HG03097 (cell line): ENCODE measurements around the gene KCNMB2.
"Not testable (repeated sequence)": the region's sequence is repeated elsewhere in the genome, so short reads cannot be mapped to it uniquely, and the experiment has no call there.

ENCODE experiments used
- ATAC-seq: cut with Tn5 transposase; IDR thresholded peaks from one replicate; pipeline ENCODE4 v1.9.1; 2021; ENCODE audit not compliant: unreplicated experiment, low FRiP score

KCNMB2 gene

GRCh38 chr3:178745861-178746655 lies 209.8 kb downstream of the KCNMB2 start:
- ATAC-seq, result not testable (repeated sequence)

GRCh38 chr3:178748874-178749273 lies 212.6 kb downstream of the KCNMB2 start:
- no peak for ATAC-seq

DNA sequence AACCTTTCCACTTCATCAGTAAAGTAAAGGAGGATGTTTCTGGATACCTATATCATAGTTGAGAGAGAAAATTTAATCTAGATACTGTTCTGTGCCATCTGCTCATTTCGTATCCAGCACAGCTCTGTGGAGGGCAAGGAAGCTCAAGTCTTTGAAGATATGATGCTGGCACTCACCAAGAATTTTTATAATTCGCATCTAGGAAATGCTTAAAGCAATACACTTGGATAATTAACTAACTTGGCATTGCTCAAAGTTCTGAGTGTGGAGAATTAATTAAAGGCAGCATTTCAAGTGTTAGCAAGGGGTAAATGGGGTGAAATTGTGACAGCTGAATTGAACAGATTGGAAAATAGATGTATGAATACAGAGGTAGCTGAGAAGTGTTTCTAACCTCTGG lies 213.2 kb downstream of the KCNMB2 start:
- no peak for ATAC-seq

- ATAC-seq, result no peak
Observed at GRCh38 chr3:178750639-178751300, 214.5 kb downstream of the KCNMB2 start.

GRCh38 chr3:178752843-178753242 lies 216.6 kb downstream of the KCNMB2 start:
- no peak for ATAC-seq

- ATAC-seq, result no peak
Observed at GRCh38 chr3:178754852-178755510, 218.7 kb downstream of the KCNMB2 start.

DNA sequence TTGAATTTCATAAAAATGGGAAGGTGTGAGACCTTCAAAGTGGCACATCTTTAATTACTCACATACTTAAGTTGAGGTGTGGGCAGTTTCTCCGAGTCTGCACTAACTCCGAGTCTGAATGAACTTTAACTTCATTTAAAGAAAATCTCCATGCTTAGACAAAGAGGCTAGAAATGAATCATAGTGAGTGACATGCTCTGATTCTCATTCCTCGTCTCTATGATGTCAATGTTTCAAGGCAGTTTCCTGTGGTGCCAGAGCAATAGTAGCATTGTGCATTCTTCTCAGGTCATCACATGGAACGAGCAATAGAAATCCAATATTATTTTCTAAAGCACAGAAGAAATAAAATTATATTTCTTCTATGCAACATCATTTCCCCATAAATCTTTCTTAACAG lies 224.8 kb downstream of the KCNMB2 start:
- no peak for ATAC-seq

GRCh38 chr3:178761461-178761860 lies 225.2 kb downstream of the KCNMB2 start:
- ATAC-seq, result no peak

- ATAC-seq, result no peak
Observed at GRCh38 chr3:178762385-178762784, 226.1 kb downstream of the KCNMB2 start.

GRCh38 chr3:178765472-178765871 lies 229.2 kb downstream of the KCNMB2 start:
- no peak for ATAC-seq

DNA sequence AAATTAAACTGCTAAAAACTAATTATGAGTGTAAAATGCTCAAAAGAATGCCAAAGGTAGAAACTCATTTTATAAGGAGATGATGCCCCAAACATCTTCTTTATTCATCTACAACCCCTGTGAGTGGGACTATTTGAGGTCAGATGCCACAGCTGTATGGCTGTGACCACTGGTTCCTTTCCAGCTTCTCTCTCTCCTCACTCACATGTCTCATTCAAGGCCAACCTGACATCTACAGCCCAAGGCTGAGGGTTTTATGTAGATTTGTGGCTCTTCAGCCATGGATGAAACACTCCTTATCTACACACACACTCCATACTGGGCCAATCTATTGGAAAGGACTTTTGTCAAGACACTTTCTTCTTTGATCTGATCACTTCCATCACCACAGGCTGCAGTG lies 231.3 kb downstream of the KCNMB2 start:
- no peak for ATAC-seq

DNA sequence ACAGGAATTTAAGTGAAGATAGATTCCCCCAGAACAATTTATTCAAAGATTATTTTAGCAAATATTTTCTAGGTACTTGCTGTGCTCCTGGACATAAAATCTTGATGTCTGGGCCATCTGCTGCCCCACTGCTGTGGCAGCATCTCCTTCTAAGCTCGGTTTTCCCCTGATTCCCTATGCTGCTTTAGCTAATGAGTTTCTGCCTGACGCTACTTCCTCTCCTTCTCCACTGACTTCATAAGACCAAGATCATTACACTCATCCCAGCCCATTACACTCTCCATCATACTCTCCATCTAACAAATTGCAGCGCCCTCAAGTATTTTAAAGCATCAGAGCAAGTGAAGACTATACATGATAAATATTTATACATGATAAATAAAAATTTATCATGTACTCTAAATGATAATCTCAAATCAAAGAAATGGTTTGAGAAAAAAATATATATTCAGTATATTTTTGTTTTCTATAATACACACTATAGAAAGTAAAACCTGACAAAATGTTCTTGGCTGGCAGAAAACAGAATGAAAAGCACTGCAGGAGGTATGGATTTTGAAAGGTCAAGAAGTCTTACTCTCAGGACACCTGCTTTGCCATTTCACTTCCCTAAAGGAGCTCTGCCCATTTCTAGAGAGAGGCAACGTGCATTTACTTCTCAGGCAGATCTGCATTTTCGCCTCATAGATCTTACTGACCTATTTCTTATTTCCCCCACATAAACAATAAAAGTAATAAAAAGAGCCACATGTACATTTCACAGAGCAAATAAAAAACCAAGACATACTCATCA lies 232.0 kb downstream of the KCNMB2 start:
- ATAC-seq, result no peak

DNA sequence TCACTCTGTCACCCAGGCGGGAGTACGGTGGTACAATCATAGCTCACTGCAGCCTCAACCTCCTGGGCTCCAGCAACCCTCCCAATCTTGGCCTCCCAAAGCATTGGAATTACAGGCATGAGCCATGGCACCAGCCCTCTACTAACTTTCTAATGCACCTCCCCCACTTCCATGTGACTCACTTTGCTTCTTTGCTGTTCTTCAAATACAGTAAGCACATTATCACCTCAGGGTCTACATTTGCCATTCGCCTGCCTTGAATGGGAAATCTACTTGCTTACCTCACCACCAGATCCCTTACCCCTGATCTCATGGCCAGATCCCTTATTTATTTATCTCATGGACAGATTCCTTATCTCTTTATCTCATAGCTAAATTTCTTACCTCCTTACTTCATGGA lies 235.3 kb downstream of the KCNMB2 start:
- no peak for ATAC-seq

- no peak for ATAC-seq
Observed at GRCh38 chr3:178772746-178773145, 236.5 kb downstream of the KCNMB2 start.

DNA sequence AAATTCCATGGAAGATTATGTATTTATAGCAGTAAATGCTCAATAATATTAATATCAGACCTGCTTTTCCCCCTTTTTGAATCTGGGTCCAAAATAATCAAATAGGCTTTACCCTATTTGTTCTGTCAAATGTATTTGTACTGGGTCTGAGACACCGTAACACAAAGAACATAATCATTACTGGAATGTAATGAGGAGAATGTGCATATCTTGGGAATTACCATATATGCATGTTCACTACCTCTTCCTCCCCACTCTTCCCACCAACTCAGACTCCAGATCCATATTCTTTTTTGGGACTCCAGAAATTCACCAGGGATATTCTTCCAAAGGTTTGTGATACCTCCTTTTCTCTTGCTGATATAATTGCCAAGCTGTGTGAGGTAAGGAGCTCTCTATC lies 237.1 kb downstream of the KCNMB2 start:
- ATAC-seq, result no peak

GRCh38 chr3:178777718-178778411 lies 241.6 kb downstream of the KCNMB2 start:
- ATAC-seq, result no peak

GRCh38 chr3:178778589-178778988 lies 242.4 kb downstream of the KCNMB2 start:
- no peak for ATAC-seq

- ATAC-seq, result no peak
Observed at GRCh38 chr3:178785961-178786360, 249.7 kb downstream of the KCNMB2 start.

- no peak for ATAC-seq
Observed at GRCh38 chr3:178787960-178788359, 251.7 kb downstream of the KCNMB2 start.

DNA sequence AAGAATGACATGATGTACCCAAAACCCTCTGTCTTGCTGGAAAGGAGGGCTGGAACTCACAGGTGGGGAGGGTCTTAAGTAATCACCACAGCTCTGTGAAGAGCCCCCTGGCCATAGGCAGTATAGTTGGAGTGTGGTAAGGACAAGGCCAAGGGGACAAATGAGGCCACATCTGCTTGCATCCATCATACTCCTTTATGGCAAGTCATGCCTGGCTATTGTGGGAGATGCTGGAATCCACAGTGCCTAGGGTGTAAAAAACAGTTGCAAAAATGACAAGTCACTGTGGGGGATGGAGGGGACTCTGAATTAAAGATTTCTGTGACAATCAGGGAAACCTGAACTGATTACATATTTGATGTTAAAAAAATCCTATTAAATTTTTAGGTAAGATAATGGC lies 258.5 kb downstream of the KCNMB2 start:
- no peak for ATAC-seq
